ENCODE measurements around the gene NRGN.
A peak's percentile ranks its signal among the peaks of the same experiment; 100 is the strongest.
"Not testable (repeated sequence)": the region's sequence is repeated elsewhere in the genome, so short reads cannot be mapped to it uniquely, and the experiment has no call there.

Gene NRGN

GRCh38 chr11:124757320-124757719, 17.6 kb downstream of the NRGN start:
- DNase-seq (ENCODE audit: low read depth in 2 of 2) = no peak

GRCh38 chr11:124758355-124759265, 18.9 kb downstream of the NRGN start:
- DNase-seq (ENCODE audit: low read depth in 2 of 2) = peak; percentile 64 to 65

DNA sequence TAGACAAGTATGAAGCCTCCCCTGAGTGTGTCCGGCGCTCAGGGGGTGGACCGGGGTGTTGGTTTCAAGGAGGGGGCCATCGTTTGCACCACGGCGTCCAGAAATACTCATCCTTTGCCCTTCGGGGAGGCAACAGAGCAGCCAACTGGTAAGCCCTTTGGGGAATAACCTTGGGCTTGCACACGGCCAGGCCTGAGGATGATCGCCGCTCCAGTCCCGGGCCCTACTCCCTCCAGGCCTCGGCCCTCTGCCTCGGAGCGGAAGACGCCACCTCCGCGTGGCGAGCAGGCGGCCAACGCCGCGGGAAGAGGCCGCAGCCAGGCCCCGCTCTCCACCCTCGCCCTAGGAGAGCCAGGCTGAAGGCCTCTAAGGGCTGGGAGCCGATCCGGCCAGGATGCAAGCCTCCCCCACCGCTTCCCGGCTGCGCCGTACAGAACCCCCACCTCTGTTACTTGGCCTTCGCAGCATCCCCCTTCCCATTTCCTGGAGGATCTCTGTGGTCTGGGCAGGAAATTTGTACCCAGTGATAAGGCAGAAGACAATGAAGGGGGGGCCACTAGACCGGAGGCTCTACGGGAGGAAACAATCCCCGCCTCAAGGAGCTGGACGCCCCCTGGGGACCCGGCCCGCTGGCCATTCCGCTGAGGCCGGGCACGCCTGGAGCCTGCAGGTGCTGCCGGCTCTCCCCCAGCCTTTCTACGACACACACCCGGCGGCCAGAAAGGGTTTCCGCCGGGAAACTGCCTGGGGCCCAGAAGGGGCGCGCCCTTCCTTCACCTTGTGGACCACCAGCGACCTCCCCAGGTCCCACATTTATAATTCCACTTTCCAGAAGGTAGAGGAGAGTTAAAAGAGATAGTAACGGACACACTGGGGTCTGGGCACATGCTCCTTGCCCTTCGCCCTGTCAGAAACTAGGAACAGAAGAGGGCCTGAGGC, 19.8 kb downstream of the NRGN start:
- DNase-seq (ENCODE audit: low read depth in 2 of 2) = no peak

- no peak for DNase-seq (ENCODE audit: low read depth in 2 of 2)
These were observed 20.5 kb downstream of the NRGN start for GRCh38 chr11:124760205-124760652.

DNA sequence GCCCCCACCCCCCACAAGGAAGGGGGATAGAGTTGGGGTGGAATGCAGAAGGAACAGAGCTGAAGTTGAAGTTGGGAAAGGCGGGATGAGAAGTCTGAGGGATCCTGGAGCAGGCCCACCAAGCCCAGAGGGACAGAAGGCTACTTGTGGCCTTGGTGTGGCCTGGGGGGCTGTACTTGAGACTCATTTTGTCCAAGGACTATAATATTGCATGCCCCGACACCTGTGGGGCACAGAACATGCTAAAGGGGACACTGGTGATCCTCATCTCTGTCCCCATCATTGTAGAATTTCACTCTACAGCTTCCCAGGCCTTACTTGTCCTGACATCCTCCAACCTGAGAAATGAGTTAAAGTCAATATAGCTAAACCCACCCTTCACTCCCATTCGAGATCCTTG, 21.1 kb downstream of the NRGN start:
- no peak for DNase-seq (ENCODE audit: low read depth in 2 of 2)

- DNase-seq (ENCODE audit: low read depth in 2 of 2) = no peak
These were observed 21.8 kb downstream of the NRGN start for GRCh38 chr11:124761301-124762104.

- DNase-seq (ENCODE audit: low read depth in 2 of 2) = peak; percentile 60 to 64
These were observed 22.4 kb downstream of the NRGN start, which contains the start of gene ESAM for GRCh38 chr11:124762105-124762623. ESAM (minus strand) TSS chr11:124762290; CDS start chr11:124762154, 136 bp downstream.

GRCh38 chr11:124762624-124763155, 22.9 kb downstream of the NRGN start:
- peak in 1 of 2 donors; percentile 17 for DNase-seq (ENCODE audit: low read depth in 2 of 2)

- peak; percentile 79 to 84 for DNase-seq (ENCODE audit: low read depth in 2 of 2)
These were observed 23.6 kb downstream of the NRGN start for GRCh38 chr11:124763156-124763947.

GRCh38 chr11:124766156-124766555, 26.4 kb downstream of the NRGN start:
- DNase-seq (ENCODE audit: low read depth in 2 of 2) = no peak

GRCh38 chr11:124768914-124769313, 29.2 kb downstream of the NRGN start:
- DNase-seq (ENCODE audit: low read depth in 2 of 2) = no peak

- no peak for DNase-seq (ENCODE audit: low read depth in 2 of 2)
These were observed 30.3 kb downstream of the NRGN start for GRCh38 chr11:124769806-124770774.

- DNase-seq (ENCODE audit: low read depth in 2 of 2) = not testable (repeated sequence)
These were observed 31.2 kb downstream of the NRGN start for GRCh38 chr11:124770959-124771358.

GRCh38 chr11:124776865-124777645, 37.3 kb downstream of the NRGN start:
- DNase-seq (ENCODE audit: low read depth in 2 of 2) = no peak

DNA sequence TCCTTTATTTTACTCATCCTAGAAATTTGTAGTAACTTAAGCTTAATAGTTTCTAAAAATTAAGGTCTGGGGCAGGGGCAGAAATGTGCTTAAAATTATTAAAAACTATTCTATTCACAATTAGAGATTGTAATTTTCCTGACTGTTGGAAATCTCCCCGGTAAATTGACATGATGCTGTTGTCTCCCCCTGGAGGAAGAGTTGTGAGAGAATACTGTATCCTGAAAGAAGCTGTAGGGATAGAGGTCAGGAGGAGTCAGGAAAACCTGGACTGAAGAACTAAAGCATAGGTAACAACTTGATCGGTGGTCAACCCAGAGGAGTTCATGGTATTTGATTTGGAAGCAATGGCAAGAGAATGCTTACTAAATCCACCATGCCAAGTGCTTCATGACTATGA, 38.5 kb downstream of the NRGN start:
- no peak for DNase-seq (ENCODE audit: low read depth in 2 of 2)

DNA sequence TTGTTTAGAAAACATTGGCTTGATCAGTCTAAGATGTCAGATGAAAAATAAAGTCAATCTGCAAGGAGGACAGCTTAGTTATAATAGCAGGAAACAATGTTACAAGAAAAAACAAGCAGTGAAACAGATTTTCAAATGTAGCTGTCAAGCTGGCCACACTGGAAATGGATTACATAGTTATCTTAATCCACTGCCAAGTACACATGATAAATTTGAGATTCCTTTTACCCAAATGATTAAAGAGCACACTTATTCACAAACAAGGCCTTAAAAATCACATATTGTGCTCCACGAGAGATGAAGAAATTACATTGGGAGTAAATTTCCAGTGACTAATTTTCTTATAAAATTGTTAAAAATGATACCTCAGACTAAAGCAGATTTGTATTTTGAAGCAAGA, 39.8 kb downstream of the NRGN start:
- no peak for DNase-seq (ENCODE audit: low read depth in 2 of 2)

GRCh38 chr11:124783002-124783401, 43.3 kb downstream of the NRGN start:
- DNase-seq (ENCODE audit: low read depth in 2 of 2) = no peak

DNA sequence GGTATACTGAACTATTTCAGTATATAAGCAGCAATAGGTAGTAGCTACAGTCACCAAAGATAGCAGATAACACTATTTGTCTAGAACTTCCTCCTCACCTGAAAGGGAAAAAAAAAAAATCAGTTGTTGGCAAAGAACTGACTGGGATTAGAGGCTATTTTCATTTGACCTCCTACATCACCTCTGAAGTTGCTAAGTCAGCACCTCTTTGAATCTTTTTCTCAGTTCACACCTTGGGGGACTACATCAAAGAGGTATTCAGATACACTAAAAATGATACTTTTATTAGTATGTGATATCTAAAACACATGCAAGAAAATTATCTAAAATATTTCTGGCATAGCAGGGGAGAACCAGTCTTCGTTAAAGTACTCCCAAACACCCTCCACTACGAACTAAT, 44.3 kb downstream of the NRGN start:
- no peak for DNase-seq (ENCODE audit: low read depth in 2 of 2)
